GM21529 (cell line): ENCODE data around the gene DGKI.
"Not testable (repeated sequence)": the region's sequence is repeated elsewhere in the genome, so short reads cannot be mapped to it uniquely, and the experiment has no call there.

Source experiments
- ATAC-seq: cut with Tn5 transposase; IDR thresholded peaks from one replicate; pipeline ENCODE4 v1.9.1; 2021; ENCODE audit not compliant: unreplicated experiment

DGKI gene

GRCh38 chr7:137482466-137482865 lies 364.3 kb downstream of the DGKI start:
- ATAC-seq, result no peak

GRCh38 chr7:137480824-137481365 lies 365.9 kb downstream of the DGKI start:
- ATAC-seq, result no peak

GRCh38 chr7:137480401-137480800 lies 366.4 kb downstream of the DGKI start:
- ATAC-seq, result no peak

GRCh38 chr7:137476937-137477336 lies 369.8 kb downstream of the DGKI start:
- no peak for ATAC-seq

GRCh38 chr7:137475966-137476365 lies 370.8 kb downstream of the DGKI start:
- ATAC-seq, result no peak

- no peak for ATAC-seq
These were observed 372.2 kb downstream of the DGKI start for GRCh38 chr7:137474540-137475026.

GRCh38 chr7:137471128-137471527 lies 375.6 kb downstream of the DGKI start:
- no peak for ATAC-seq

GRCh38 chr7:137469858-137470257 lies 376.9 kb downstream of the DGKI start:
- no peak for ATAC-seq

- ATAC-seq, result no peak
These were observed 377.5 kb downstream of the DGKI start for GRCh38 chr7:137469191-137469811.

GRCh38 chr7:137462847-137463246 lies 383.9 kb downstream of the DGKI start:
- ATAC-seq, result no peak

GRCh38 chr7:137462074-137462715 lies 384.6 kb downstream of the DGKI start:
- no peak for ATAC-seq

GRCh38 chr7:137458399-137458798 lies 388.4 kb downstream of the DGKI start:
- no peak for ATAC-seq

GRCh38 chr7:137454767-137455166 lies 392.0 kb downstream of the DGKI start:
- ATAC-seq, result no peak

- peak; percentile 83 for ATAC-seq
These were observed 392.5 kb downstream of the DGKI start for GRCh38 chr7:137454246-137454724.

GRCh38 chr7:137453356-137453755 lies 393.4 kb downstream of the DGKI start:
- no peak for ATAC-seq

- no peak for ATAC-seq
These were observed 397.8 kb downstream of the DGKI start for GRCh38 chr7:137449016-137449415.

- not testable (repeated sequence) for ATAC-seq
These were observed 398.2 kb downstream of the DGKI start for GRCh38 chr7:137448572-137448971.

- ATAC-seq, result no peak
These were observed 400.7 kb downstream of the DGKI start for GRCh38 chr7:137446025-137446424.

GRCh38 chr7:137445268-137445667 lies 401.5 kb downstream of the DGKI start:
- no peak for ATAC-seq

- ATAC-seq, result no peak
These were observed 403.2 kb downstream of the DGKI start for GRCh38 chr7:137443616-137444015.

- no peak for ATAC-seq
These were observed 405.3 kb downstream of the DGKI start for GRCh38 chr7:137441451-137441850.
